HepG2 (cell line): ENCODE results near the gene ZNF444. TPM values are rescaled to one million over a fixed set of nuclear protein-coding genes. Genes with fewer than 3 reads are reported as not detected.

ENCODE experiments used
- ARNT2 ChIP-seq: sonication (generic); formaldehyde crosslinking; IDR thresholded peaks from 2 replicates; pipeline ENCODE4 v1.8.0; 2022; ENCODE audit warnings: mild to moderate bottlenecking, low read depth, missing genetic modification reagents, moderate library complexity
- BRCA1 ChIP-seq: sonication (generic); formaldehyde crosslinking; IDR thresholded peaks from 2 replicates; pipeline ENCODE4 v1.4.0; 2020; ENCODE audit warnings: missing genetic modification reagents
- DBP ChIP-seq: sonication (generic); formaldehyde crosslinking; IDR thresholded peaks from 2 replicates; pipeline ENCODE4 v1.4.0; 2020; ENCODE audit warnings: missing genetic modification reagents; ENCODE audit errors: not compliant biosample characterization
- DPF2 ChIP-seq: sonication (generic); formaldehyde crosslinking; IDR thresholded peaks from 2 replicates; pipeline ENCODE4 v1.4.0; 2020; ENCODE audit warnings: mild to moderate bottlenecking, low read depth, missing genetic modification reagents, borderline replicate concordance
- ESRRA ChIP-seq: sonication (generic); formaldehyde crosslinking; IDR thresholded peaks from 2 replicates; pipeline ENCODE4 v1.5.1; 2020; ENCODE audit warnings: mild to moderate bottlenecking, low read depth, missing genetic modification reagents
- GATA4 ChIP-seq: sonication (generic); IDR thresholded peaks from 2 replicates; pipeline ENCODE4 v1.6.1; 2016; ENCODE audit warnings: antibody characterized with exemption, low read depth, borderline replicate concordance
- MIER2 ChIP-seq: IDR thresholded peaks from 2 replicates; pipeline ENCODE4 v1.6.1; 2016; ENCODE audit warnings: missing biosample characterization, missing genetic modification reagents
- RBM39 ChIP-seq: fragments of 200-400 bp; formaldehyde crosslinking; IDR thresholded peaks from one replicate; pipeline ENCODE4 v1.6.1; 2018; ENCODE audit warnings: antibody characterized with exemption, mild to moderate bottlenecking, low read depth, low read length; ENCODE audit not compliant: poor library complexity, severe bottlenecking
- THYN1 ChIP-seq: sonication (generic); formaldehyde crosslinking; IDR thresholded peaks from 2 replicates; pipeline ENCODE4 v1.8.1; 2023; ENCODE audit warnings: low read depth, mild to moderate bottlenecking, moderate library complexity, missing genetic modification reagents, borderline replicate concordance
- ZFP36L2 ChIP-seq: sonication (generic); formaldehyde crosslinking; IDR thresholded peaks from 2 replicates; pipeline ENCODE4 v1.4.0; 2020; ENCODE audit warnings: missing genetic modification reagents
- ZFP62 ChIP-seq: sonication (generic); formaldehyde crosslinking; IDR thresholded peaks from 2 replicates; pipeline ENCODE4 v1.4.0; 2020; ENCODE audit warnings: missing genetic modification reagents
- ZKSCAN8 ChIP-seq: IDR thresholded peaks from 2 replicates; pipeline ENCODE4 v1.6.1; 2016; ENCODE audit warnings: borderline replicate concordance, missing genetic modification reagents, missing compliant biosample characterization
- ZMAT3 ChIP-seq: sonication (generic); formaldehyde crosslinking; conservative IDR thresholded peaks from 2 replicates; pipeline ENCODE4 v1.7.0; 2021; ENCODE audit warnings: missing genetic modification reagents
- ZMYM4 ChIP-seq: sonication (generic); formaldehyde crosslinking; IDR thresholded peaks from 2 replicates; pipeline ENCODE4 v1.8.1; 2023; ENCODE audit warnings: mild to moderate bottlenecking, missing genetic modification reagents
- ZNF224 ChIP-seq: sonication (generic); formaldehyde crosslinking; IDR thresholded peaks from 2 replicates; pipeline ENCODE4 v1.5.0; 2020; ENCODE audit warnings: mild to moderate bottlenecking, missing genetic modification reagents
- ZNF546 ChIP-seq: sonication (generic); formaldehyde crosslinking; conservative IDR thresholded peaks from 2 replicates; pipeline ENCODE4 v1.8.1; 2023; ENCODE audit warnings: mild to moderate bottlenecking, missing genetic modification reagents
- ZNF577 ChIP-seq: sonication (generic); formaldehyde crosslinking; IDR thresholded peaks from 2 replicates; pipeline ENCODE4 v1.4.0; 2020; ENCODE audit warnings: mild to moderate bottlenecking, low read depth, missing genetic modification reagents, borderline replicate concordance
- polyA plus RNA-seq, 8 experiments: library from polyadenylated mRNA; depleted of rRNA in 3 of 8; stranded (reverse) in 7 of 8; unstranded in 1 of 8; fragments of >200 nt; fragmentation: Illumina TruSeq in 4 of 8; extraction: Trizol in 4 of 8; gene quantifications; 2 replicates each; pipeline versions ENCODE4 v1.2.1 to v1.2.3, GENCODE V29; 2011 to 2016; ENCODE audit warnings: low read depth in 4 of 8, missing spikeins in 1 of 8, mixed read lengths in 1 of 8; ENCODE audit not compliant: insufficient read depth in 1 of 8
- total RNA-seq, 5 experiments: library from RNA; depleted of rRNA; stranded (reverse); fragments of >200 nt; fragmentation: Illumina TruSeq; extraction: Trizol; gene quantifications; 2 replicates each; pipeline ENCODE4 v1.2.3, GENCODE V29; 2016; ENCODE audit warnings: low read depth in 1 of 5
- TF ChIP-seq, protein P1 (sequence below): IDR thresholded peaks from 2 replicates; pipeline ENCODE4 v1.6.1; 2016
- TF ChIP-seq, protein P2 (sequence below): IDR thresholded peaks from 2 replicates; pipeline ENCODE4 v1.6.1; 2016; ENCODE audit warnings: control low read depth
- TF ChIP-seq, protein P3 (sequence below): sonication (generic); formaldehyde crosslinking; IDR thresholded peaks from 2 replicates; pipeline ENCODE4 v1.5.0; 2020; ENCODE audit warnings: mild to moderate bottlenecking, missing genetic modification reagents, borderline replicate concordance
- TF ChIP-seq, protein P4 (sequence below): sonication (generic); formaldehyde crosslinking; IDR thresholded peaks from 2 replicates; pipeline ENCODE4 v1.5.0; 2020; ENCODE audit warnings: missing genetic modification reagents
- TF ChIP-seq, protein P5 (sequence below): sonication (generic); formaldehyde crosslinking; IDR thresholded peaks from 2 replicates; pipeline ENCODE4 v1.5.1; 2020; ENCODE audit warnings: mild to moderate bottlenecking, missing genetic modification reagents, moderate library complexity

Gene ZNF444
- total and polyA plus RNA-seq, 2 of the 13 experiments (the other 11 are each of a cell fraction or from before 2014, with no cell fraction given) = 27.4 to 30.3 TPM

GRCh38 chr19:56110515-56111448 is 30.3 kb upstream of the ZNF444 start (continued):
- TF ChIP-seq, protein P1, sequence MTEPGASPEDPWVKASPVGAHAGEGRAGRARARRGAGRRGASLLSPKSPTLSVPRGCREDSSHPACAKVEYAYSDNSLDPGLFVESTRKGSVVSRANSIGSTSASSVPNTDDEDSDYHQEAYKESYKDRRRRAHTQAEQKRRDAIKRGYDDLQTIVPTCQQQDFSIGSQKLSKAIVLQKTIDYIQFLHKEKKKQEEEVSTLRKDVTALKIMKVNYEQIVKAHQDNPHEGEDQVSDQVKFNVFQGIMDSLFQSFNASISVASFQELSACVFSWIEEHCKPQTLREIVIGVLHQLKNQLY (CRISPR knock-in tag) = peak; percentile 75; the same call in 1 of the 2 replicates
- TF ChIP-seq, protein P2, sequence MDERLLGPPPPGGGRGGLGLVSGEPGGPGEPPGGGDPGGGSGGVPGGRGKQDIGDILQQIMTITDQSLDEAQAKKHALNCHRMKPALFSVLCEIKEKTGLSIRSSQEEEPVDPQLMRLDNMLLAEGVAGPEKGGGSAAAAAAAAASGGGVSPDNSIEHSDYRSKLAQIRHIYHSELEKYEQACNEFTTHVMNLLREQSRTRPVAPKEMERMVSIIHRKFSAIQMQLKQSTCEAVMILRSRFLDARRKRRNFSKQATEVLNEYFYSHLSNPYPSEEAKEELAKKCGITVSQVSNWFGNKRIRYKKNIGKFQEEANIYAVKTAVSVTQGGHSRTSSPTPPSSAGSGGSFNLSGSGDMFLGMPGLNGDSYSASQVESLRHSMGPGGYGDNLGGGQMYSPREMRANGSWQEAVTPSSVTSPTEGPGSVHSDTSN (CRISPR knock-in tag) = no peak
- TF ChIP-seq ARNT2 (CRISPR knock-in tag) (no peak; the same call in 1 of the 2 replicates), ESRRA (CRISPR knock-in tag) (0 out of 2 replicates have a peak, but pooled peaks have one; percentile 17), ZMYM4 (CRISPR knock-in tag) (peak; percentile 25), ZFP36L2 (CRISPR knock-in tag) (no peak), ZNF224 (CRISPR knock-in tag) (0 out of 2 replicates have a peak, but pooled peaks have one; percentile 53), BRCA1 (no peak), THYN1 (no peak), MIER2 (CRISPR knock-in tag) (peak; percentile 55; the same call in 1 of the 2 replicates), ZMAT3 (CRISPR knock-in tag) (no peak), ZFP62 (no peak), DBP (no peak), ZNF577 (no peak), ZKSCAN8 (0 out of 2 replicates have a peak, but pooled peaks have one; percentile 36), ZNF546 (CRISPR knock-in tag) (no peak), DPF2 (CRISPR knock-in tag) (peak; percentile 37), RBM39 (no peak), GATA4 (no peak)
- TF ChIP-seq, protein P3, sequence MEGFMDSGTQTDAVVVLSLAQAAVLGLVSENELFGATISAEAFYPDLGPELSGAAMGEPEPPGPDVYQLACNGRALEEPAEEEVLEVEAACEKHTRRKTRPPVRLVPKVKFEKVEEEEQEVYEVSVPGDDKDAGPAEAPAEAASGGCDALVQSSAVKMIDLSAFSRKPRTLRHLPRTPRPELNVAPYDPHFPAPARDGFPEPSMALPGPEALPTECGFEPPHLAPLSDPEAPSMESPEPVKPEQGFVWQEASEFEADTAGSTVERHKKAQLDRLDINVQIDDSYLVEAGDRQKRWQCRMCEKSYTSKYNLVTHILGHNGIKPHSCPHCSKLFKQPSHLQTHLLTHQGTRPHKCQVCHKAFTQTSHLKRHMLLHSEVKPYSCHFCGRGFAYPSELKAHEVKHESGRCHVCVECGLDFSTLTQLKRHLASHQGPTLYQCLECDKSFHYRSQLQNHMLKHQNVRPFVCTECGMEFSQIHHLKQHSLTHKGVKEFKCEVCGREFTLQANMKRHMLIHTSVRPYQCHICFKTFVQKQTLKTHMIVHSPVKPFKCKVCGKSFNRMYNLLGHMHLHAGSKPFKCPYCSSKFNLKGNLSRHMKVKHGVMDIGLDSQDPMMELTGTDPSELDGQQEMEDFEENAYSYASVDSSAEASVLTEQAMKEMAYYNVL = 0 out of 2 replicates have a peak, but pooled peaks have one; percentile 67
- TF ChIP-seq, protein P4, sequence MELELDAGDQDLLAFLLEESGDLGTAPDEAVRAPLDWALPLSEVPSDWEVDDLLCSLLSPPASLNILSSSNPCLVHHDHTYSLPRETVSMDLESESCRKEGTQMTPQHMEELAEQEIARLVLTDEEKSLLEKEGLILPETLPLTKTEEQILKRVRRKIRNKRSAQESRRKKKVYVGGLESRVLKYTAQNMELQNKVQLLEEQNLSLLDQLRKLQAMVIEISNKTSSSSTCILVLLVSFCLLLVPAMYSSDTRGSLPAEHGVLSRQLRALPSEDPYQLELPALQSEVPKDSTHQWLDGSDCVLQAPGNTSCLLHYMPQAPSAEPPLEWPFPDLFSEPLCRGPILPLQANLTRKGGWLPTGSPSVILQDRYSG (CRISPR knock-in tag) = no peak
- TF ChIP-seq, protein P5, sequence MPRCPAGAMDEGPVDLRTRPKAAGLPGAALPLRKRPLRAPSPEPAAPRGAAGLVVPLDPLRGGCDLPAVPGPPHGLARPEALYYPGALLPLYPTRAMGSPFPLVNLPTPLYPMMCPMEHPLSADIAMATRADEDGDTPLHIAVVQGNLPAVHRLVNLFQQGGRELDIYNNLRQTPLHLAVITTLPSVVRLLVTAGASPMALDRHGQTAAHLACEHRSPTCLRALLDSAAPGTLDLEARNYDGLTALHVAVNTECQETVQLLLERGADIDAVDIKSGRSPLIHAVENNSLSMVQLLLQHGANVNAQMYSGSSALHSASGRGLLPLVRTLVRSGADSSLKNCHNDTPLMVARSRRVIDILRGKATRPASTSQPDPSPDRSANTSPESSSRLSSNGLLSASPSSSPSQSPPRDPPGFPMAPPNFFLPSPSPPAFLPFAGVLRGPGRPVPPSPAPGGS (CRISPR knock-in tag) = no peak
